ENCODE measurements around the gene MDC1.

Gene MDC1

DNA sequence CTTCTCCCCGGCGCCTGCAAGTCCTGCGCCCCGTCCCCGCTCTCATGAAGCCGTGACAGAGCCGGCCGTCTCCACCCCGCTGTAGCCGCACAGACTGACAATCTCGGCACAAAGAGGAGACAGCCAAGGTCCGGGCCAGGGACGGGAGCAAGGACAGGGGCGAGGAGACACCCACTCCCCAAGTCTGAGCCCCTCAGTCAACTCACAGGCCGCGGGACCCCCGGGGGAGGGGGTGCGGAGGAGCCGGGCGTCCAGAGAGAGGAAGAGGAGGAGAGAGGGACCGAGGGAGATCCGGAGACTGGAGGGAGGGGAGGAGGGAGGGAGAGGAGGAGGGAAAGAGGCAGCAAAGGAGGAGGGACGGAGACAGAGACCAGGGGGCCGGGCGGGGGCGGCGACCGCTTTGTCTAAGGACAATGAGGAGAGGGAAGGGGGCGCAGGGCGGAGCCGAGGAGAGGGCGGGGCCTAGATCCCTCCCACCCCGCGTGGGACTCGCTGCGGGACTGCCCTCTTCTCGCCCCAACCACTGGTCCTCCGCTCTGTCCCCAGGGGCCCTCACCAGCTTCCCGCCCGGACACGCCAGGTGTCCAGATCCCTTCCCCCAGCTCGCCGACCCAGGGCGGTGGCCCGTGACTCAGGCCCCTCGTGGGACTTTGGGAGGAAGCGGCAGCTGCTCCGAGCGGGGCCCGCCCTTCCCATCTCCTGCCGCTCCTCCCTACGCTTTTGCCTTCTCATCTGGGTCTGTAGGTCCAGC lies 30.0 kb downstream of the MDC1 start (continued):
- TF ChIP-seq ZNF658 (tag by site-specific recombination; IDR thresholded peaks at IDR 0.05) (no peak), ZNF350 (tag by site-specific recombination; IDR thresholded peaks at IDR 0.05) (no peak), ZNF394 (tag by site-specific recombination; IDR thresholded peaks at IDR 0.05; ENCODE audit: borderline replicate concordance) (peak; percentile 92), ZFHX2 (tag by site-specific recombination; conservative IDR thresholded peaks at IDR 0.05) (peak; percentile 91), ZNF266 (tag by site-specific recombination; IDR thresholded peaks at IDR 0.05; ENCODE audit: low read depth) (peak; percentile 30; the same call in 1 of the 2 replicates), SCRT2 (tag by site-specific recombination; IDR thresholded peaks at IDR 0.05) (no peak), ZNF335 (tag by site-specific recombination; conservative IDR thresholded peaks at IDR 0.05) (peak; percentile 95), ZNF513 (tag by site-specific recombination; IDR thresholded peaks at IDR 0.05) (peak; percentile 90), ZNF148 (tag by site-specific recombination; IDR thresholded peaks at IDR 0.05; ENCODE audit: borderline replicate concordance) (no peak), GLIS1 (tag by site-specific recombination; IDR thresholded peaks at IDR 0.05) (peak; percentile 84), YY1 (tag by site-specific recombination; IDR thresholded peaks at IDR 0.05) (no peak), ZNF302 (tag by site-specific recombination; IDR thresholded peaks at IDR 0.05; ENCODE audit: low read depth) (no peak), TCF7L2 (IDR thresholded peaks at IDR 0.05; ENCODE audit: borderline replicate concordance, low read depth, low read length) (no peak), HOXA7 (CRISPR knock-in tag; IDR thresholded peaks at IDR 0.05; ENCODE audit: borderline replicate concordance) (no peak), ZNF654 (tag by site-specific recombination; IDR thresholded peaks at IDR 0.05; ENCODE audit: low read depth) (no peak), ZNF146 (tag by site-specific recombination; IDR thresholded peaks at IDR 0.05) (0 out of 2 replicates have a peak, but pooled peaks have one; percentile 16), ZSCAN16 (tag by site-specific recombination; IDR thresholded peaks at IDR 0.05) (0 out of 2 replicates have a peak, but pooled peaks have one; percentile 43), SP2 (tag by site-specific recombination; IDR thresholded peaks at IDR 0.05) (peak; percentile 97), PRDM2 (tag by site-specific recombination; IDR thresholded peaks at IDR 0.05; ENCODE audit: borderline replicate concordance) (no peak), ZNF843 (tag by site-specific recombination; IDR thresholded peaks at IDR 0.05) (0 out of 2 replicates have a peak, but pooled peaks have one; percentile 39)
- TF ChIP-seq, protein P1, sequence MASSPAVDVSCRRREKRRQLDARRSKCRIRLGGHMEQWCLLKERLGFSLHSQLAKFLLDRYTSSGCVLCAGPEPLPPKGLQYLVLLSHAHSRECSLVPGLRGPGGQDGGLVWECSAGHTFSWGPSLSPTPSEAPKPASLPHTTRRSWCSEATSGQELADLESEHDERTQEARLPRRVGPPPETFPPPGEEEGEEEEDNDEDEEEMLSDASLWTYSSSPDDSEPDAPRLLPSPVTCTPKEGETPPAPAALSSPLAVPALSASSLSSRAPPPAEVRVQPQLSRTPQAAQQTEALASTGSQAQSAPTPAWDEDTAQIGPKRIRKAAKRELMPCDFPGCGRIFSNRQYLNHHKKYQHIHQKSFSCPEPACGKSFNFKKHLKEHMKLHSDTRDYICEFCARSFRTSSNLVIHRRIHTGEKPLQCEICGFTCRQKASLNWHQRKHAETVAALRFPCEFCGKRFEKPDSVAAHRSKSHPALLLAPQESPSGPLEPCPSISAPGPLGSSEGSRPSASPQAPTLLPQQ (tag by site-specific recombination; IDR thresholded peaks at IDR 0.05), result peak; percentile 79
- TF ChIP-seq, protein P2, sequence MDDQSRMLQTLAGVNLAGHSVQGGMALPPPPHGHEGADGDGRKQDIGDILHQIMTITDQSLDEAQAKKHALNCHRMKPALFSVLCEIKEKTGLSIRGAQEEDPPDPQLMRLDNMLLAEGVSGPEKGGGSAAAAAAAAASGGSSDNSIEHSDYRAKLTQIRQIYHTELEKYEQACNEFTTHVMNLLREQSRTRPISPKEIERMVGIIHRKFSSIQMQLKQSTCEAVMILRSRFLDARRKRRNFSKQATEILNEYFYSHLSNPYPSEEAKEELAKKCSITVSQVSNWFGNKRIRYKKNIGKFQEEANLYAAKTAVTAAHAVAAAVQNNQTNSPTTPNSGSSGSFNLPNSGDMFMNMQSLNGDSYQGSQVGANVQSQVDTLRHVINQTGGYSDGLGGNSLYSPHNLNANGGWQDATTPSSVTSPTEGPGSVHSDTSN (CRISPR knock-in tag; IDR thresholded peaks at IDR 0.05), result no peak
- TF ChIP-seq, protein P3, sequence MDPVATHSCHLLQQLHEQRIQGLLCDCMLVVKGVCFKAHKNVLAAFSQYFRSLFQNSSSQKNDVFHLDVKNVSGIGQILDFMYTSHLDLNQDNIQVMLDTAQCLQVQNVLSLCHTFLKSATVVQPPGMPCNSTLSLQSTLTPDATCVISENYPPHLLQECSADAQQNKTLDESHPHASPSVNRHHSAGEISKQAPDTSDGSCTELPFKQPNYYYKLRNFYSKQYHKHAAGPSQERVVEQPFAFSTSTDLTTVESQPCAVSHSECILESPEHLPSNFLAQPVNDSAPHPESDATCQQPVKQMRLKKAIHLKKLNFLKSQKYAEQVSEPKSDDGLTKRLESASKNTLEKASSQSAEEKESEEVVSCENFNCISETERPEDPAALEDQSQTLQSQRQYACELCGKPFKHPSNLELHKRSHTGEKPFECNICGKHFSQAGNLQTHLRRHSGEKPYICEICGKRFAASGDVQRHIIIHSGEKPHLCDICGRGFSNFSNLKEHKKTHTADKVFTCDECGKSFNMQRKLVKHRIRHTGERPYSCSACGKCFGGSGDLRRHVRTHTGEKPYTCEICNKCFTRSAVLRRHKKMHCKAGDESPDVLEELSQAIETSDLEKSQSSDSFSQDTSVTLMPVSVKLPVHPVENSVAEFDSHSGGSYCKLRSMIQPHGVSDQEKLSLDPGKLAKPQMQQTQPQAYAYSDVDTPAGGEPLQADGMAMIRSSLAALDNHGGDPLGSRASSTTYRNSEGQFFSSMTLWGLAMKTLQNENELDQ (tag by site-specific recombination; IDR thresholded peaks at IDR 0.05; ENCODE audit: low read depth), result no peak
